NCI-H1092 treated with DMSO at 0.1 percent for 48 hours (cell line): ENCODE measurements around the gene ACTMAP.
"Not testable (repeated sequence)": the region's sequence is repeated elsewhere in the genome, so short reads cannot be mapped to it uniquely, and the experiment has no call there.

ENCODE experiments used
- DNase-seq: peaks from one replicate; lab custom pipeline; 2025; lab: John Stamatoyannopoulos, UW

ACTMAP gene

DNA sequence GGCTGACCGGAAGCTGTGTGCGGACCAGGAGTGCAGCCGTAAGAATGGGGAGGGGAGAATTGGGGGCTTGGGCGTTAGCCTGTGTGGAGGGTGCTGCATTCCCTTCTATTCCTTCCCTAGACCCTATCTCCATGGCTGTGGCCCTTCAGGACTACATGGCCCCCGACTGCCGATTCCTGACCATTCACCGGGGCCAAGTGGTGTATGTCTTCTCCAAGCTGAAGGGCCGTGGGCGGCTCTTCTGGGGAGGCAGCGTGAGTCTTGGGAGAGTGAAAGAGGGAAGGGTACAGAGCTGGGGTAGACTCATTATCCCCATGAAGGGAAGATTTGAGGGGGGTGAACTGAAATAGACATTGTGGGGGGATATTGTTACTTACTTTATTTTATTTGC lies 25.4 kb upstream of the ACTMAP start:
- no peak for DNase-seq

DNA sequence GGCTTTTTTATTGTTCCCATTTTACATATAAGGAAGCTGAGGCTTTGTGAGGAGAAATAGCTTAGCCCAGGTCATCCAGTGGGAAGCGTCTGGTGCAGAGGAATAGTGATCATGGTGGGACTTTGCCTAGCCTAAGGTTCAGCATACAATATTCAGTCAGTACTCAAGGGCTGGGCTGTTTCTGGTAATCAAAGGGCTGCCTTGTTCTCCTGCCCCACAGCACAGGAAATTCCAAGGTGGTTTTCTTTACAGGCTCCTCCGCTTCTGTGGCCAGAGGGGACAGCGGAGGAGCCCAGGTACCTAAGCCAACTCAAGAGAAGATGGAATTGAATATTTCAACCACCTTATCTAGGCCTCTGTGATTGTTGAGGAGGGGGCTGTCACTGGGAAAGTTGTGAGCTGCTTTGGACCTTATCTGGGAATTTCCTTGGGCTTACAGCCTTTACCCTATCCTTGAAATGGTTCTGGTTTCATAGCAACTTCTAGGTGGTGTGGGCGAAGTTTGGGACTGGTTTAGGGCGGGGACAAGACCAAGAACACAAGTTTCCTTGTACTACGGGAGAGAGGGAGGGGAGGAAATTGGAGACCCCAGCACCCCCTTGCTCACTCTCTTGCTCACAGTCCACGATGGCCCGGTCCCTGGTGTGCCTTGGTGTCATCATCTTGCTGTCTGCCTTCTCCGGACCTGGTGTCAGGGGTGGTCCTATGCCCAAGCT lies 24.8 kb upstream of the ACTMAP start, which contains the start of gene MIA:
Gene MIA (plus strand): TSS at position 606 of the 716 bp plus-strand sequence. CDS start 22 bp downstream, at position 628.
- DNase-seq, result no peak

DNA sequence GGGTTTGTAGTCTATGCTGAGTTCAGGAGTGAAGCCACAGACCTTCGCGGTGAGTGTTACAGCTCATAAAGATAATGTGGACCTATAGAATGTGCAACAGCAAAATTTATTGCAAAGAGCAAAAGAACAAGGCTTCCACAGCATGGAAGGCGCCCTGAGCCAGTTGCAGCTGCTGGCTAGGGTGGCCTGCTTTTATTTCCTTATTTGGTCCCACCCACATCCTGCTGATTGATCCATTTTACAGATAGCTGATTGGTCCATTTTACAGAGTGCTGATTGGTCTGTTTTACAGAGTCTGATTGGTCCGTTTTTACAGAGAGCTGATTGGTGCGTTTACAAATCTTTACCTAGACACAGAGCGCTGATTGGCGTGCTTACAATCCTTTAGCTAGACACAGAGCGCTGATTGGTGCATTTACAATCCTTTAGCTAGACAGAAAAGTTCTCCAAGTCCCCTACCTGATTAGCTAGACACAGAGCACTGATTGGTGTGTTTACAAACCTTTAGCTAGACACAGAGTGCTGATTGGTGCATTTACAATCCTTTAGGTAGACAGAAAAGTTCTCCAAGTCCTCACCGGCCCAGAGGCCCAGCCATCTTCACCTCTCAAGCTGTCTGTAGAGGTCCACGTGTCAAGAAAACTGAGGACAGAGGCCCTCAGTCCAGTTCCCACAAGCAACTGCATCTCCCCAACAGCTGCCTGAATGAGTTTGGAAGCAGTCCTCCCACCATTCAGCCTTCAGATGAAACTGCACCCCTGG lies 21.0 kb upstream of the ACTMAP start:
- DNase-seq, result not testable (repeated sequence)

DNA sequence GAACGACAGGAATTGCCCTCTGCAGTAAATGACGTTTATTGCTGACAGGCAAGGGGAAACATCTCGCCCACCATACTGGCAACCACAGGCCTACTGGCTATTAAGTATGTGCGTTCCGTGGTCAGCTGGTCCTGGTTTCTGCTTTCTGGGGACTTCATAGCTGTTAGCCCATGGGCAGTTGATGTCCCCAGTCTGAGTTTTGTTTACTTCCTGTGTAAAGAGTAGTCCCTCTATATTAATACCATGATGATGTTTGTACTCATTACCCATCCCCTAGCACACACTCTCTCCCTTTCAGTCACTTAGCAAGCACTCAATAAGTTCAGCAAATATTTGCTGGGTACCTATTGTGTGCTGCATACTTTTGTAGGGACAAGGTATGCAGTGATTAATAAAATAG lies 18.6 kb upstream of the ACTMAP start:
- DNase-seq, result no peak

DNA sequence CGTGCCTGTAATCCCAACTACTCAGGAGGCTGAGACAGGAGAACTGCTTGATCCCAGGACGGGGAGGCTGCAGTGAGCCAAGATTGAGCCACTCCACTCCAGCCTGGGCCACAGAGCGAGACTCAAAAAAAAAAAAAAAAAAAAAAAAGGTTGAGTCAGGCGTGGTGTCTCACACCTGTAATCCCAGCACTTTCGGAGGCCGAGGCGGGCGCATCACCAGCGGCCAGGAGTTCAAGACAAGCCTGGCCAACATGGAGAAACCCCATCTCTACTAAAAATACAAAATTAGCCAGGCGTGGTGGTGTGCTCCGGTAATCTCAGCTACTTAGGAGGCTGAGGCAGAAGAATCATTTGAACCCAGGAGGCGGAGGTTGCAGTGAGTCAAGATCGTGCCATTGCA lies 16.1 kb upstream of the ACTMAP start:
- not testable (repeated sequence) for DNase-seq

DNA sequence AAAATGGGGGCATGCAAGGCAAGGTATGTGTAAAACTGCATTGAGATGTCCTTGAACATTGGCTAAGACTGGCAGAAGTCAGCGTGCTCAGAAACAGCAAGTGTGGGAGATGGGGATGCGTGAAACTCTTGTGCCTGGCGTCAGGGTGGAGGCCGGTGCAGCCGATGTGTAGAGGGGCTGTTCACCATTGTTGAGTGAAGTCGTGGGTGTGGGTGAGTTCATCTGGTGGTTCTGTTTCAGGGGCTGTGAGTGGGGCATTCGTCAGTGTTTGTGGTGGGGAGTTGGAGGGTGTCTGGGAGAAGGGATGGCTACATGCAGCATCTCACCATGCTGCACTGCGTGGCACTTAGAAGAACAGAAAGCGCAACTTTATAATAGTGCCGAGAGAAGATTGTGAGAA lies 13.7 kb upstream of the ACTMAP start:
- no peak for DNase-seq

DNA sequence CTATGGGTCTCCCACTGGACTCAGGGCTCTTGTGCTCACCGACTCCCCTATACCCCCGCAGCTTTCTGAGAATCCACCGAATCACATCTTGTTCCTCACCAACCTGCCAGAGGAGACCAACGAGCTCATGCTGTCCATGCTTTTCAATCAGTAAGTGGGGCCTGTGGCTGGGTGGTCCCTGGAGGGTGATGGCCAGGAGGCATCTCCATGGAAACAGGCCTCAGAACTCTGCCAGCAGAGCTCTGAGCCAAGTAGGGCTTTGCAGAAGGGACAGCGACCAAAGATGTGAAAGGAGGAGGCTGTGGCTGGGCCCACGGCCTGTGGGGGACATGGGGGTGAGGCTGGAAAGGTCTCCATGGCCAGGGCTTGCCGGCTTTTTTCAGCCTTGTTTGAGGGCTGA lies 13.2 kb upstream of the ACTMAP start:
- DNase-seq, result no peak

DNA sequence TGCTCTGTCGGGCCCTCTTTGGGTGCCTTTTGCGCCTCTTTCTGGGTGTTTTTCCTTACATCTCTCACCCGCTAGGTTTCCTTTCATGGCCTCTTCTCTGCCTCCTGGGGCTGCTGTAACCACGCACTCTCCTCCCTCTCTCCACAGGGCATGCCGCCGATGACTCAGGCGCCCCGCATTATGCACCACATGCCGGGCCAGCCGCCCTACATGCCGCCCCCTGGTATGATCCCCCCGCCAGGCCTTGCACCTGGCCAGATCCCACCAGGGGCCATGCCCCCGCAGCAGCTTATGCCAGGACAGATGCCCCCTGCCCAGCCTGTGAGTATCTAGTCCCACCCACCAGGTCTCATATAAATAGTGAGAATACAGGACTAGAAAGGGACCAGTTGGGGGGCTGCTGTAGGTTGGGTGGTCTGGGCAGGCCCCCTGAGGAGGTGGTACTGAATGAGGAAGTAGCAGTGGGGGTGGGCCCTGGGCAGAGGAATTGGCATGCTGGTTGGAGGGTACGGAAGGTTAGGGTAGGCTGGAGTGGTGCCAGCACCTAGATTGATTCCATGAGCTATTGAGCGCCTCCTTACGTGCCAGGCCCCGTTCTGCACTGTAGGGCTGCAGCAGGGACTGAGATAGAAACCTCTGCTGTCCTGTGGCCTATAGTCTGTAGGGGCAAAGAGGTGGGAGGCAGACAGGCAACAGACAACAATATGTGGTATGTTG lies 12.6 kb upstream of the ACTMAP start:
- DNase-seq, result no peak

DNA sequence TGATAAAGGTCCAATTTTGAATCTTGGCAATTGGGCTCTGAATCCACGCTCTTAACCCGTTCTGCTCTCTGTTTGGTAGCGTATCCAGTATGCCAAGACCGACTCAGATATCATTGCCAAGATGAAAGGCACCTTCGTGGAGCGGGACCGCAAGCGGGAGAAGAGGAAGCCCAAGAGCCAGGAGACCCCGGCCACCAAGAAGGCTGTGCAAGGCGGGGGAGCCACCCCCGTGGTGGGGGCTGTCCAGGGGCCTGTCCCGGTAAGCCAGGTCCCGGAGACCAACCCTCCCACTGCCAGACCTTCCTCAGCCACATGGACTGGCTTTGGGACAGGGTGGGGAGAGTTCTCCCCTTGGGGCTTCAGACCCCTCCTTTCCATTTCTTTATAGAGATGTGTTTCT lies 9.1 kb upstream of the ACTMAP start:
- DNase-seq, result no peak

DNA sequence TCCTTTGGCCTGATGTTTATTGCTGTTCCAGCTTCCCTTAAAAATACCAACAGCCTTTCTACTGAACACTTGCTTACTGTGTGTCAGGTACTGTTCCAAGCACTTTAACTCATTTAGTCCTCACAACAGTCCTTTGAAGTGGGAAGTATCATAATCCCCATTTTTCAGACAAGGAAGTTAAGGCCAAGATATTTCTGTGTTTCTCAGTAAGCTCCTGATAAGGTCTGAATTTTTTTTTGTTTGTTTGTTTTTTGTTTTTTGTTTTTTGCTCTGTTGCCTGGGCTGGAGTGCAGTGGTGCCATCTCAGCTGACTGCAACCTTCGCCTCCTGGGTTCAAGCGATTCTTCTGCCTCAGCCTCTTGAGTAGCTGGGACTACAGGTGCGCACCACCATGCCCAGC lies 8.2 kb upstream of the ACTMAP start:
- no peak for DNase-seq

DNA sequence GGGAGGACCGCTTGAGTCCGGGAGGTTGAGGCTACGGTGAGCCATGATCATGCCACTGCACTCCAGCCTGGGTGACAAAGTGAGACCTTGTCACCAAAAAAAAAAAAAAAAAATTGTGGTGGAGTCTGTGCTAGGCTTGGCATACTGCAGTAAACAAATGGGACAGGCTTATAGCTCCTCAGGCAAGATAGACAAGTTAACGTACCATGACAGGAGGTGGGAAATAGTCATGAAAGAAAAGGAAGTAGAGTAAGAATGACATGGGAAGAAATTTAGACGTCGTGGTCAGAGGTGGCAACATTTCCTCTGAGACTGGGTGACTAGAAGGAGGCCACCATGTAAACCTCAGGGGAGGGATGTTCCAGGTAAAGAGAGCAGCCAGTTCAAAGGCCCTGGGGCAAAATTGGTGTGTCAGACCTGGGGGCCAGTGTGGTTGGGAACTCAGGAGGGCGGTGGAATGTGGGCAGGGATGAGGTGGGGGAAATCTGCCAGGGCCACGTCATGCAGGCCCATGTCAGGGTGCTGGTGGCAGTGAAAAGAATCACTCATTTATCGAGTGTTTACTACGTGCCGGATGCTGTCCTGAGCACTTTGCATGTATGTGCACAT lies 6.3 kb upstream of the ACTMAP start:
- no peak for DNase-seq

DNA sequence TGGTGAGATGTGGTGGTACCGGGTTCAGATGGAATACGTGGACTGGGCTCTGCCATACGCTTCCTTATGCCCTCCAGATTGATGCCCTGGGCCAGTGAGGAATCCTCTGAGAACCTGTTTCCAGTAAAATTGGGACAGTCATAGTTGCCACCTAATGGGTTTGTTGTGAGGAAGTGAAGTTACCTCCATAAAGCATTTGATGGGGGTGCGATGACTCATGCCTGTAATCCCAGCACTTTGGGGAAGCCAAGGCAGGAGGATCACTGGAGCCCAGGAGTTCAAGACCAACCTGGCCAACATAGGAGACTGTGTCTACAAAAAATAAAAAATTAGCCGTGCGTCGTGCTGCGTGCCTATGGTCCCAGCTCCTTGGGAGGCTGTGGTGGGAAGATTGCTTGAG lies 5.5 kb upstream of the ACTMAP start:
- no peak for DNase-seq

DNA sequence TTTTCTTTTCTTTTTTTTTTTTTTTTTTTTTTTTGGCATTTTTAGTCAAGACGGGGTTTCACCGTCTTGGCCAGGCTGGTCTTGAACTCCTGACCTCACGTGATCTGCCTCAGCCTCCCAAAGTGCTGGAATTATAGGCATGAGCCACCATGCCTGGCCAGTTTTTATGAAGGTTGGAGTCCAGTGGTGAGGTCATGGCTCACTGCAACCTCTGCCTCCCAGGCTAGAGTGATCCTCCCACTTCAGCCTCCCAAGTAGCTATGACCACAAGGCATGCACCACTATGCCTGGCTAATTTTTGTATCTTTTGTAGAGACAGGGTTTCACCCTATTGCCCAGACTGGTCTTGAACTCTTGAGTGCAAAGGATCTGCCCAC lies 5.0 kb upstream of the ACTMAP start:
- no peak for DNase-seq

DNA sequence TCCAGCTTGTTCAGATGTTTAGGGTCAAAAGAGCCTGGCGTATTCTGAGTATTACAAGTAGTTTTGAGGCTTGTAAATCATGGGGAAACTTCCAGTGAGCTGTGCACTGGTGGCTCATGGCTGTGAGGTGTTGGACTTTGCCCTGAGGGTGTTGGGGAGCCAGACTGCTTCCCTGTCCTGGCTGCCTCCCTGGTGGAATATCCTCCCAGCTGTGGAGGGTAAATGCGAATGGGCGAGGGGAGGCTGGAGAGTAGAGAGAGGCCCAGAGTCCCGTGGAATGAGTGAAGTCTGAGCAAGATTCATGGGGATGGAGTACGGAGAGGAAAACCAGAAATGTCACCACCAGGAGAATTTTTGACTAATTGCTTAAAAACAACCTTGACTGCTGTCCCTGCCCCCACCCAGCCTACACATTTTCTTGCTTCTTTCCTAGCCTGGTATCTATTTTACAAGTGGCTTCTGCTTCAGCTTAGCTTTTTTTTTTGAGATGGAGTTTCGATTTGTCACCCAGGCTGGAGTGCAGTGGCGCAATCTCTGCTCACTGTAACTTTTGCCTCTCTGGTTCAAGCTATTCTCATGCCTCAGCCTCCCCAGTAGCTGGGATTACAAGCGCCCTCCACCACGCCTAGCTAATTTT lies 4.5 kb upstream of the ACTMAP start:
- DNase-seq, result no peak

DNA sequence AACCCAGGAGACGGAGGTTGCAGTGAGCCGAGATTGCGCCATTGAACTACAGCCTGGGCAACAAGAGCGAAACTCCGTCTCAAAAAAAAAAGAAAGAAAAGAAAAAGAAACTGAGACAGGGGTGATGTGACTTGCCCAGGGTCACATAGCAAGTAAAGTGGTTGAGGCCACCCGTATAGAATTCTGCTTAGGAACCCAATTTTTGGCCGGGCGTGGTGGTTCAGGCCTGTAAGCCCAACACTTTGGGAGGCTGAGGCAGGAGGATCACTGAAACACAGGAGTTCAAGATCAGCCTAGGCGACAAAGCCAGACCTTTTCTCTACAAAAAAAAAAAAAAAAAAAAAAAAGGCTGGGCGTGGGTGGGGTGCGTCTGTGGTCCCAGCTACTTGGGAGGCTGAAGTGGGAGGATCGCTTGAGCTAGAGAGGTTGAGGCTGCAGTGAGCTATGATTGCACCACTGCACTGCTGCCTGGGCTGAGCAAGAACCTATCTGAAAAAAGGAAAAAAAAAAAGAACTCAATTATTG lies 2.0 kb upstream of the ACTMAP start:
- DNase-seq, result no peak

DNA sequence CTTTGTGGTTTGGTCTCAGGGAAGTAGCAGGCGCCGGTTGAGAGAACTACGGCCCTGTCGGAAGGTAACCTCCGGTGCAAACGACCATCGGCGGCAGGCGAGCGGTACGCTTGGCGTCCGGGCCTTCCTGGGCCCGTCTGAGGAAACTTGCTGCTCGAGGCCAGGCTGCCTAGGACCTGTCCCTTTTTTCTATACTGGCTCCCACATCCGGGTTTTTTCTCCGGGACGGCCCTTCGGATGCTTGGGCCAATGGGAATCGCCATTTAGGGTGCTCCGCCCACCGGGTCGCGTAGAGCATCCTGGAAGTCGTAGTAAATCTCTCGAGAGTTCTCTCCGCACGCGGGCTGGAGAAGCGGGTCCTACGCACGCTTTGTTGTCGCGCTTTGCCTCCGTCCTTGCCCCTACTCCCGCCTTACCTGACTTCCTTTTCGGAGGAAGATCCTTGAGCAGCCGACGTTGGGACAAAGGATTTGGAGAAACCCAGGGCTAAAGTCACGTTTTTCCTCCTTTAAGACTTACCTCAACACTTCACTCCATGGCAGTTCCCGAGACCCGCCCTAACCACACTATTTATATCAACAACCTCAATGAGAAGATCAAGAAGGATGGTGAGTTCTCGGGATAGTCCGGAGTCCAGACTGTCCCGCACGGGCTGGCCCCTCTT lies 729 bp upstream of the ACTMAP start, which contains the start of gene SNRPA:
Gene SNRPA (plus strand): TSS at position 330 of the 664 bp plus-strand sequence. CDS start 206 bp downstream, at position 536.
- peak; percentile 94 for DNase-seq

DNA sequence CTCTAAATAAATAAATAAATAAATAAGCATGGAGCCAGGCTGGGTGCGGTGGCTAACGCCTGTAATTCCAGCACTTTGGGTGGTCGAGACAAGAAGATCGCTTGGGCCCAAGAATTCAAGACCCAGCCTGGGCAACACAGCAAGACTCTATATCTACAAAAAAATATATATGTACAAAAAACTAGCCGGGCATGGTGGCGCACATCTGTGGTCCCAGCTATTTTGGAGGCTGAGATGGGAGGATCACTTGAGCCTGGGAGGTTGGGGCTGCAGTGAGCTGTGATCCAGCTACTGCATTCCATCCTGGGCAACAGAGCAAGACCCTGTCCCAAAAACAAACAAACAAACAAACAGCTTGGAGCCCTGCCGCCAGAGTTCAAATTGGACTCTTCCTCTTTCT lies 2.7 kb downstream of the ACTMAP start:
- DNase-seq, result no peak

DNA sequence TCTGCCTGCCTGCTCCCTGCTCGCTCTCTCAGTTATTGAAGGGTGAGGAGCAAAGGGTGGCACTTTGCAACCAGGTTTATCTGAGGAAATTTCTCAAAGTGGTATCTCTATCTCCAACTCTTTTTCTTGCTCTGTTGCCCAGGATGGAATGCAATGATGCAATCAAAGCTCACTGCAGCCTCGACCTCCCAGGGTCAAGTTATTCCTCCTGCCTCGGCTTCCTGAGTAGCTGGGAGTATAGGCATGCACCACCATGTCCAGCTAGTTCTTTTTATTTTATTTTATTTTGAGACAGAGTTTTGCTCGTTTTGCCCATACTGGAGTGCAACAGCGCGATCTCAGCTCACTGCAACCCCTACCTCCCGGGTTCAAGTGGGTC lies 4.9 kb downstream of the ACTMAP start:
- no peak for DNase-seq

DNA sequence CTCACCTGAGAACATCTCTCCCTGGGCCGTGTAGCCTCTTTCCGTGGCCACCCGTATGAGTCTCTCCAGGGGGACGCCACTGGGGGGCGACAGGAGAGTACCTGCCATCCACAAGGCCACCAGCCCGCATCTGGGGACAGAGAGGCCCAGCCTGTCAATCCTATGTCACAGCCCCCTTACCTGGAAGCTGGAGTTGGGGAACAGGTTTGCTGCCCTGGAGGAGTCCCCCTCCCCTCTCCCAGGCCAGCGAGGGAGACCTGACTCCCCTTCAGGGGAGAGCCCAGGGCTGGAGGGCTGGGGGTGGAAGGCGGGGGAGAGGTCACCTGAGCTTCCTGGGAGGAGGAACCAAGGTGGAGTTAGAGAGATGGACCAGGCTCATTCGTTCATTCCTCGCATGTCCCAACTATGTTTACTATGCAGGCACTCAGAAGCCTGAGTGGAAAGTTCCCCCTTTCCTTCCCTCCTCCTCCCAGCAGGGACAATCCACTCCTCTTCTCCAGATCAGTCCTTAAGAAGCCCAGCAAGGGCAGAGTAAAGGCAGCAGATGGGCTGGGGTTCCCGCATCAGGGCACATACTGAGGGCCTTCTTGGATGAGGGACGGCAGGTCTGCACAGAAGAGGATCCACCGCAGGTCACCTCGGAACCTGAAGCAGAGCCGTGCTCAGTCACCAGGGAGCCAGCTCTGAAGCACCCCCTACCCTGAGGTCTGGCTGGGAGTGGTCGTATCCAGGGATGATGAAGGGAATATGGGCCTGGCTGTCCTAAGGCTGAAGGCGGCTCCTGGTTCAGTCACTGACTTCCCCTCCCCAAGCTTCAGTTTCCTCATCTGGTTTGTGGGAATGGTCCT lies 5.5 kb downstream of the ACTMAP start:
- no peak for DNase-seq

DNA sequence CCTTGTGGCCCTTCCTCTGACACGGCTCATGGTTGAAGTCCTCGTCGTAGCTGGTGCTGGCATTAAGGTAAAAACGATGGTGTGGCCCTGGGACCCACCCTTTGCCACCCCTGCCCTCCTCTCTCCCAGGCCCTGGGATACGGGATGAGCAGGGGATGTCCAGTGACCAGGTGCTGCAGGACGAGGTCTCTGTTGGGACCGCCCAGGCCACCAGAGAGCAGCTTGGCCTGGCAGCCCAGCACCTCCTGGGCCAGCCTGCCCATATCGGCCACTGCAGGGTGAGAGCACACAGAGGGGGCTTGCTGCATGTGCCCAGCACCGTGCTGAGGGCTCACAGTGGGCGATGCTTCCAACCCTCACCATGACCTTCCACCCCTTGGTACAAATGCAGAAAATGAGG lies 6.4 kb downstream of the ACTMAP start:
- no peak for DNase-seq
